Sigmoid colon (tissue), 7 donors: ENCODE measurements around the gene MINPP1. TPM values are rescaled to one million over a fixed set of nuclear protein-coding genes. Genes with fewer than 3 reads are reported as not detected.
"Not testable (repeated sequence)": the region's sequence is repeated elsewhere in the genome, so short reads cannot be mapped to it uniquely, and the experiment has no call there.

Experiments
- DNase-seq: peaks from one replicate; pipeline ENCODE4 v3.0.0-alpha.2; 2019
- H3K27ac ChIP-seq, 4 donors: fragments of 200-600 bp; sonication (generic); one replicate each; pipeline ENCODE4 v1.5.1; 2016 to 2019; ENCODE audit warnings: mild to moderate bottlenecking in 1 of 4
- H3K27me3 ChIP-seq, 3 donors: fragments of 200-600 bp; sonication (generic); one replicate each; pipeline ENCODE4 v1.5.1; 2019; ENCODE audit warnings: mild to moderate bottlenecking in 1 of 3
- H3K36me3 ChIP-seq, 4 donors: fragments of 200-600 bp; sonication (generic); one replicate each; pipeline ENCODE4 v1.5.1; 2016 to 2019
- H3K4me1 ChIP-seq, 4 donors: fragments of 200-600 bp; sonication (generic); one replicate each; pipeline ENCODE4 v1.5.1; 2017 to 2019
- H3K4me3 ChIP-seq, 4 donors: fragments of 200-600 bp; sonication (generic); one replicate each; pipeline ENCODE4 v1.5.1; 2017 to 2019; ENCODE audit warnings: mild to moderate bottlenecking in 2 of 4, moderate library complexity in 1 of 4
- H3K9me3 ChIP-seq, 4 donors: fragments of 200-600 bp in 3 of 4; sonication (generic) in 3 of 4; one replicate each; pipeline versions ENCODE4 v1.5.1 to v1.6.1; 2013 to 2019
- CTCF ChIP-seq, 4 experiments: fragments of 450-650 bp in 3 of 4; fragments of 200-600 bp in 1 of 4; IDR thresholded peaks; one replicate each; pipeline ENCODE4 v1.5.1; 2016 to 2019; ENCODE audit warnings: antibody characterized with exemption in 4 of 4, mild to moderate bottlenecking in 3 of 4, moderate library complexity in 2 of 4
- EP300 ChIP-seq, 4 donors: sonication (generic); formaldehyde crosslinking; IDR thresholded peaks; one replicate each; pipeline ENCODE4 v1.6.1; 2017; ENCODE audit warnings: antibody characterized with exemption in 4 of 4
- POLR2A ChIP-seq, 2 donors: fragments of 450-650 bp; IDR thresholded peaks; one replicate each; pipeline ENCODE4 v1.6.1; 2016; ENCODE audit warnings: antibody characterized with exemption in 2 of 2, mild to moderate bottlenecking in 2 of 2, moderate library complexity in 2 of 2
- POLR2AphosphoS5 ChIP-seq, 4 donors: sonication (generic); formaldehyde crosslinking; IDR thresholded peaks; one replicate each; pipeline ENCODE4 v1.6.1; 2017; ENCODE audit warnings: antibody characterized with exemption in 4 of 4
- WGBS, 2 donors: extraction: QIAGEN DNeasy Blood & Tissue Kit; methylation state at CpG; one replicate each; pipeline ENCODE4 v1.1.7; 2013; 5-methylcytosine and 5-hydroxymethylcytosine counted together
- intact Hi-C: fragments of 100-400 bp; cut with DNase I; formaldehyde crosslinking; loops from one replicate; pipeline ENCODE4 v1.15.1; 2023
- polyA plus RNA-seq, 3 donors: library from polyadenylated mRNA; stranded (reverse); fragments of 200-250 nt; gene quantifications; one replicate each; pipeline ENCODE4 v1.2.3, GENCODE V29; 2013
- total RNA-seq, 4 donors: library from RNA; depleted of rRNA; stranded (reverse); fragments of >200 nt; gene quantifications; one replicate each; pipeline ENCODE4 v1.1.0, GENCODE V29; 2016
- donor health status: healthy with polysubstance abuse.
- donor health status: Bipolar disorder and iron deficiency.
- donor health status: healthy.

The MINPP1 gene
- 10 to 100 TPM in 3 of 4 donors, 1 to 10 TPM in 1; 9.2 to 20.9 (median 11.0) TPM for total RNA-seq
- polyA plus RNA-seq = 10 to 100 TPM in 2 of 3 donors, 1 to 10 TPM in 1; 4.2 to 15.1 (median 14.1) TPM

GRCh38 chr10:87504640-87505365 lies at the start of gene MINPP1:
Gene MINPP1, plus strand, starts transcription at chr10:87504893. Its CDS starts 23 bp downstream, at chr10:87504916.
- WGBS, 2 donors = 0% methylated on average over 74 of the region's 74 CpGs
- H3K27ac ChIP-seq = peak within 1 kb of the TSS; percentile 83 to 87 (median 86)
- H3K36me3 ChIP-seq = peaks cover 0 to 16% (median 1%) of the 10 kb centered on the region in 4 donors
- intact Hi-C loops = no loop called here
- H3K4me1 ChIP-seq = peaks cover 0 to 29% (median 20%) of the 10 kb centered on the region in 4 donors
- DNase-seq = peak; percentile 88
- no peaks in the 10 kb centered on the region for H3K9me3 ChIP-seq
- no peak for TF ChIP-seq CTCF (IDR thresholded peaks at IDR 0.05)
- TF ChIP-seq POLR2A (IDR thresholded peaks at IDR 0.05) = peak in 1 of 2 donors; percentile 26
- peak; percentile 50 to 80 (median 74) for TF ChIP-seq POLR2AphosphoS5 (IDR thresholded peaks at IDR 0.05)
- no peak for TF ChIP-seq EP300 (IDR thresholded peaks at IDR 0.05)
- no peaks in the 10 kb centered on the region for H3K27me3 ChIP-seq
- H3K4me3 ChIP-seq = peak within 1 kb of the TSS; percentile 62 to 93 (median 86)

- intact Hi-C loops, H3K27me3 ChIP-seq, H3K4me1 ChIP-seq, H3K9me3 ChIP-seq, DNase-seq, H3K36me3 ChIP-seq, H3K27ac ChIP-seq, H3K4me3 ChIP-seq: not testable (repeated sequence)
- no CpG with 5 or more reads among the region's 1 CpG for WGBS, 2 donors
Measured at GRCh38 chr10:87456586-87457220, 48.0 kb upstream of the MINPP1 start.

- H3K9me3 ChIP-seq, H3K27me3 ChIP-seq, intact Hi-C loops, H3K4me1 ChIP-seq, DNase-seq, H3K36me3 ChIP-seq, H3K4me3 ChIP-seq, H3K27ac ChIP-seq: not testable (repeated sequence)
- 90 to 100% methylated on average over 1 of the region's 2 CpGs for WGBS, 2 donors
Measured at GRCh38 chr10:87461751-87462150, 42.9 kb upstream of the MINPP1 start.

GRCh38 chr10:87466849-87467248 lies 37.8 kb upstream of the MINPP1 start:
- H3K4me3 ChIP-seq, H3K9me3 ChIP-seq, H3K4me1 ChIP-seq, DNase-seq, H3K36me3 ChIP-seq, intact Hi-C loops, H3K27ac ChIP-seq, H3K27me3 ChIP-seq: not testable (repeated sequence)
- 82 to 92% methylated on average over 1 of the region's 3 CpGs for WGBS, 2 donors

- H3K4me3 ChIP-seq, H3K36me3 ChIP-seq, H3K27me3 ChIP-seq, DNase-seq, intact Hi-C loops, H3K27ac ChIP-seq, H3K9me3 ChIP-seq, H3K4me1 ChIP-seq: not testable (repeated sequence)
- WGBS, 2 donors = 0 to 78% methylated on average over 1 of the region's 1 CpG
Measured at GRCh38 chr10:87488733-87489132, 16.0 kb upstream of the MINPP1 start.

GRCh38 chr10:87490285-87490684 lies 14.4 kb upstream of the MINPP1 start:
- DNase-seq, H3K27me3 ChIP-seq, H3K4me3 ChIP-seq, H3K27ac ChIP-seq, H3K9me3 ChIP-seq, H3K36me3 ChIP-seq, H3K4me1 ChIP-seq, intact Hi-C loops: not testable (repeated sequence)
- no CpG with 5 or more reads among the region's 3 CpGs for WGBS, 2 donors

- 96 to 97% methylated on average over 2 of the region's 2 CpGs for WGBS, 2 donors
- H3K4me3 ChIP-seq, H3K9me3 ChIP-seq, H3K27ac ChIP-seq, H3K36me3 ChIP-seq, H3K4me1 ChIP-seq, intact Hi-C loops, DNase-seq, H3K27me3 ChIP-seq: not testable (repeated sequence)
Measured at GRCh38 chr10:87492450-87492849, 12.2 kb upstream of the MINPP1 start.

GRCh38 chr10:87495446-87495845 lies 9.2 kb upstream of the MINPP1 start:
- 77 to 90% methylated on average over 5 of the region's 5 CpGs for WGBS, 2 donors
- H3K9me3 ChIP-seq, H3K27ac ChIP-seq, H3K27me3 ChIP-seq, H3K4me3 ChIP-seq, intact Hi-C loops, H3K4me1 ChIP-seq, DNase-seq, H3K36me3 ChIP-seq: not testable (repeated sequence)

GRCh38 chr10:87497386-87497785 lies 7.3 kb upstream of the MINPP1 start:
- H3K27ac ChIP-seq, intact Hi-C loops: not testable (repeated sequence)
- 90 to 99% methylated on average over 2 of the region's 2 CpGs for WGBS, 2 donors

GRCh38 chr10:87498106-87498789 lies 6.4 kb upstream of the MINPP1 start:
- H3K36me3 ChIP-seq, H3K27ac ChIP-seq, H3K4me3 ChIP-seq, H3K27me3 ChIP-seq, H3K4me1 ChIP-seq, intact Hi-C loops, DNase-seq, H3K9me3 ChIP-seq: not testable (repeated sequence)
- 89 to 94% methylated on average over 1 of the region's 4 CpGs for WGBS, 2 donors

More at GRCh38 chr10:87497386-87497785, 7.3 kb upstream of the MINPP1 start:
- H3K27me3 ChIP-seq, H3K36me3 ChIP-seq, DNase-seq, H3K4me3 ChIP-seq, H3K9me3 ChIP-seq, H3K4me1 ChIP-seq: not testable (repeated sequence)
